Measurements from ENCODE around the gene FAM162A.

DNA sequence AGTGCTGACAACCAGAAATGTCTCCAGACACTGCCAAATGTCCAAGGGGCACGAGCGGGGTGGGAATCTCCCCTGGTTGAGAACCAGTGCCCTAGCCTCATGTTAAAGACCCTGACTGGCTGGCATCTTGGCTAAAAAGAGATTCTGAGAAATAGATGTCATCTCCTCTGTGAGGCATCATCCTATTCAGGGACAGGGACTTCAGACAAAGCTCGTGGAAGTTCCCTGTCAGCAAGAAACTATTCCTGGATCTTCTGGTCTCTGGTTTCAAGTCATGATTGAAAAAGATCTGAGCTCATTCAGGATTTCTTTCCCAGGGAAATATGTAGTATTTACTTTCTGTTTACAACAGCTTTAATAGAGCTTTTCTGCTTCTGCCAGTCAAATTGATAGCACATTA lies 21.0 kb downstream of the FAM162A start:
- TF ChIP-seq, protein P1, sequence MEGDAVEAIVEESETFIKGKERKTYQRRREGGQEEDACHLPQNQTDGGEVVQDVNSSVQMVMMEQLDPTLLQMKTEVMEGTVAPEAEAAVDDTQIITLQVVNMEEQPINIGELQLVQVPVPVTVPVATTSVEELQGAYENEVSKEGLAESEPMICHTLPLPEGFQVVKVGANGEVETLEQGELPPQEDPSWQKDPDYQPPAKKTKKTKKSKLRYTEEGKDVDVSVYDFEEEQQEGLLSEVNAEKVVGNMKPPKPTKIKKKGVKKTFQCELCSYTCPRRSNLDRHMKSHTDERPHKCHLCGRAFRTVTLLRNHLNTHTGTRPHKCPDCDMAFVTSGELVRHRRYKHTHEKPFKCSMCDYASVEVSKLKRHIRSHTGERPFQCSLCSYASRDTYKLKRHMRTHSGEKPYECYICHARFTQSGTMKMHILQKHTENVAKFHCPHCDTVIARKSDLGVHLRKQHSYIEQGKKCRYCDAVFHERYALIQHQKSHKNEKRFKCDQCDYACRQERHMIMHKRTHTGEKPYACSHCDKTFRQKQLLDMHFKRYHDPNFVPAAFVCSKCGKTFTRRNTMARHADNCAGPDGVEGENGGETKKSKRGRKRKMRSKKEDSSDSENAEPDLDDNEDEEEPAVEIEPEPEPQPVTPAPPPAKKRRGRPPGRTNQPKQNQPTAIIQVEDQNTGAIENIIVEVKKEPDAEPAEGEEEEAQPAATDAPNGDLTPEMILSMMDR (IDR thresholded peaks at IDR 0.05), result no peak
- TF ChIP-seq POLR2A (IDR thresholded peaks at IDR 0.05) (no peak), EP300 (IDR thresholded peaks at IDR 0.05) (no peak)
